Fibroblast of lung (primary cell): Measurements from ENCODE around the gene MMP1.

Experiments used
- CTCF ChIP-seq, 2 donors: IDR thresholded peaks in 1 of 2; conservative IDR thresholded peaks in 1 of 2; 1 replicate in 1 of 2; 2 replicates in 1 of 2; pipeline ENCODE4 v1.5.1; 2011 to 2012; ENCODE audit warnings: low read length in 2 of 2, control low read depth in 1 of 2, inconsistent platforms in 1 of 2, low read depth in 1 of 2, mild to moderate bottlenecking in 1 of 2
- EZH2 ChIP-seq: IDR thresholded peaks from 2 replicates; pipeline ENCODE4 v1.5.1; 2012; ENCODE audit warnings: low read length, control low read depth, mild to moderate bottlenecking; ENCODE audit errors: missing control alignments

DNA sequence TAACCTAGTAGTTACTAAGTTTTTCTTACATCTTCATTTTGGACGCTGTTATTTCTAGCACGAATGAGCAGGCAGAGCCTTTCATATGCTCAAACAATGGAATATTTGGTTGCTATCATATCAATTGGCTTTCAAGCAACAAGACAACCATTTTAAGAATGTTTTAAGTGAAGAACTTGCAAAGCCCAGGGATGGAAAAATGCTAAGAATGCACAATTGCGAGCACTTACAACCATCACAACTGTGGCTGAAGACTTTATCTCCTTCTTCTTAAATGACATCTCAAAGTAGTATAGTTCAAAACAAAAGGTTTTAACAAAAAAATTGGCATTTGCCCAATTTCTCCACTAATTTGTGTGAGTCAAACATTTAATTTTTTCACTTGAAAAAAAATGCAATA is 8.3 kb upstream of the MMP1 start:
- TF ChIP-seq EZH2 (no peak), CTCF (conservative IDR thresholded peaks at IDR 0.05 in 1 of 2, IDR thresholded peaks at IDR 0.05 in 1 of 2; ENCODE audit: low read depth in 1 of 2, low read length in 2 of 2) (no peak)
